SK-N-SH treated with all-trans-retinoic acid at 6 μM for 48 hours (cell line): ENCODE results near the gene PRSS48.

Experiments used
- ARNTL ChIP-seq: fragments of 450-650 bp; formaldehyde crosslinking; IDR thresholded peaks from 2 replicates; pipeline ENCODE4 v1.5.0; 2020; ENCODE audit warnings: low read depth, mild to moderate bottlenecking, moderate library complexity, borderline replicate concordance
- GLIS3 ChIP-seq: fragments of 250-450 bp; sonication (Bioruptor Pico); IDR thresholded peaks from 2 replicates; pipeline ENCODE4 v1.5.0; 2020; ENCODE audit warnings: mild to moderate bottlenecking, moderate library complexity
- ZFP3 ChIP-seq: fragments of 250-450 bp; sonication (Bioruptor Pico); IDR thresholded peaks from 2 replicates; pipeline ENCODE4 v1.5.0; 2020; ENCODE audit warnings: mild to moderate bottlenecking, moderate library complexity
- ZFP30 ChIP-seq: fragments of 450-650 bp; formaldehyde crosslinking; IDR thresholded peaks from 2 replicates; pipeline ENCODE4 v1.5.0; 2022; ENCODE audit warnings: mild to moderate bottlenecking, moderate library complexity
- TF ChIP-seq, protein P1 (sequence below): fragments of 250-450 bp; sonication (Bioruptor Pico); IDR thresholded peaks from 2 replicates; pipeline ENCODE4 v1.5.0; 2020; ENCODE audit warnings: mild to moderate bottlenecking, moderate library complexity
- TF ChIP-seq, protein P2 (sequence below): fragments of 250-450 bp; sonication (Bioruptor Pico); IDR thresholded peaks from 2 replicates; pipeline ENCODE4 v1.8.0; 2020; ENCODE audit warnings: mild to moderate bottlenecking, moderate library complexity, borderline replicate concordance

DNA sequence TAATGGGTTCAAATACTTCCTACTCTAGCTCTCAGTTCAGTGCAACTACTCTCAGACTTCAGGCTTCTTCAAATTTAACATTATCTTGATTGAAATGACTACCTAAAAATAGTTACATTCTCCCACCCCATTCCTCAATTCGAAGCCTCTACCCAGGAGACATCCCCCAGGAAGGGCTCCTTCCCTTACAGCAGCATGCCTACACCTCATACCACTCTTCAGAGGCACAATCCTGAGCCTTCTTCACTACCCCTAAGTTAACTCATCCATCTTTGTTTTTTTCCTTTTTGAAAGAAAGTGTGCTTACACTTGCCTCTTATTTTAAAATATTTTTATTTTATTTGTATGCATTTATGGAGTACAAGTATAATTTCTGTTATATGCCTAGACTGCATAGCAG, 17.2 kb upstream of the PRSS48 start:
- TF ChIP-seq ZFP30 (no peak), ZFP3 (CRISPR knock-in tag) (no peak), ARNTL (CRISPR knock-in tag) (no peak), GLIS3 (no peak)
- TF ChIP-seq, protein P1, sequence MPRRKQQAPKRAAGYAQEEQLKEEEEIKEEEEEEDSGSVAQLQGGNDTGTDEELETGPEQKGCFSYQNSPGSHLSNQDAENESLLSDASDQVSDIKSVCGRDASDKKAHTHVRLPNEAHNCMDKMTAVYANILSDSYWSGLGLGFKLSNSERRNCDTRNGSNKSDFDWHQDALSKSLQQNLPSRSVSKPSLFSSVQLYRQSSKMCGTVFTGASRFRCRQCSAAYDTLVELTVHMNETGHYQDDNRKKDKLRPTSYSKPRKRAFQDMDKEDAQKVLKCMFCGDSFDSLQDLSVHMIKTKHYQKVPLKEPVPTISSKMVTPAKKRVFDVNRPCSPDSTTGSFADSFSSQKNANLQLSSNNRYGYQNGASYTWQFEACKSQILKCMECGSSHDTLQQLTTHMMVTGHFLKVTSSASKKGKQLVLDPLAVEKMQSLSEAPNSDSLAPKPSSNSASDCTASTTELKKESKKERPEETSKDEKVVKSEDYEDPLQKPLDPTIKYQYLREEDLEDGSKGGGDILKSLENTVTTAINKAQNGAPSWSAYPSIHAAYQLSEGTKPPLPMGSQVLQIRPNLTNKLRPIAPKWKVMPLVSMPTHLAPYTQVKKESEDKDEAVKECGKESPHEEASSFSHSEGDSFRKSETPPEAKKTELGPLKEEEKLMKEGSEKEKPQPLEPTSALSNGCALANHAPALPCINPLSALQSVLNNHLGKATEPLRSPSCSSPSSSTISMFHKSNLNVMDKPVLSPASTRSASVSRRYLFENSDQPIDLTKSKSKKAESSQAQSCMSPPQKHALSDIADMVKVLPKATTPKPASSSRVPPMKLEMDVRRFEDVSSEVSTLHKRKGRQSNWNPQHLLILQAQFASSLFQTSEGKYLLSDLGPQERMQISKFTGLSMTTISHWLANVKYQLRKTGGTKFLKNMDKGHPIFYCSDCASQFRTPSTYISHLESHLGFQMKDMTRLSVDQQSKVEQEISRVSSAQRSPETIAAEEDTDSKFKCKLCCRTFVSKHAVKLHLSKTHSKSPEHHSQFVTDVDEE = no peak
- TF ChIP-seq, protein P2, sequence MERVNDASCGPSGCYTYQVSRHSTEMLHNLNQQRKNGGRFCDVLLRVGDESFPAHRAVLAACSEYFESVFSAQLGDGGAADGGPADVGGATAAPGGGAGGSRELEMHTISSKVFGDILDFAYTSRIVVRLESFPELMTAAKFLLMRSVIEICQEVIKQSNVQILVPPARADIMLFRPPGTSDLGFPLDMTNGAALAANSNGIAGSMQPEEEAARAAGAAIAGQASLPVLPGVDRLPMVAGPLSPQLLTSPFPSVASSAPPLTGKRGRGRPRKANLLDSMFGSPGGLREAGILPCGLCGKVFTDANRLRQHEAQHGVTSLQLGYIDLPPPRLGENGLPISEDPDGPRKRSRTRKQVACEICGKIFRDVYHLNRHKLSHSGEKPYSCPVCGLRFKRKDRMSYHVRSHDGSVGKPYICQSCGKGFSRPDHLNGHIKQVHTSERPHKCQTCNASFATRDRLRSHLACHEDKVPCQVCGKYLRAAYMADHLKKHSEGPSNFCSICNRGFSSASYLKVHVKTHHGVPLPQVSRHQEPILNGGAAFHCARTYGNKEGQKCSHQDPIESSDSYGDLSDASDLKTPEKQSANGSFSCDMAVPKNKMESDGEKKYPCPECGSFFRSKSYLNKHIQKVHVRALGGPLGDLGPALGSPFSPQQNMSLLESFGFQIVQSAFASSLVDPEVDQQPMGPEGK (CRISPR knock-in tag) = no peak
